Spleen (tissue), 7 donors: Measurements from ENCODE around the gene TET3.

ENCODE experiments used
- POLR2A ChIP-seq, 3 donors: fragments of 450-650 bp; IDR thresholded peaks; one replicate each; pipeline ENCODE4 v1.5.1; 2017; ENCODE audit warnings: antibody characterized with exemption in 3 of 3, mild to moderate bottlenecking in 1 of 3
- POLR2AphosphoS5 ChIP-seq, 3 donors: sonication (generic); formaldehyde crosslinking; IDR thresholded peaks; one replicate each; pipeline ENCODE4 v1.5.1; 2017; ENCODE audit warnings: antibody characterized with exemption in 3 of 3
- TF ChIP-seq, protein P1 (sequence below), 11 experiments: fragments of 200-600 bp in 7 of 11; fragments of 450-650 bp in 4 of 11; sonication (generic) in 4 of 11; IDR thresholded peaks in 8 of 11; conservative IDR thresholded peaks in 3 of 11; 1 replicate in 7 of 11; 2 replicates in 4 of 11; pipeline versions ENCODE4 v1.4.0 to v1.8.0; 2016 to 2021; ENCODE audit warnings: antibody characterized with exemption in 11 of 11, inconsistent platforms in 4 of 11, mild to moderate bottlenecking in 1 of 11
- donor health status: DM: no; HTN: no; CAD: no; lungs with moderate emphysema.
- donor health status: DM: no; HTN: no; CAD: no.
- donor health status: DM: no; HTN: no; CAD: no.

DNA sequence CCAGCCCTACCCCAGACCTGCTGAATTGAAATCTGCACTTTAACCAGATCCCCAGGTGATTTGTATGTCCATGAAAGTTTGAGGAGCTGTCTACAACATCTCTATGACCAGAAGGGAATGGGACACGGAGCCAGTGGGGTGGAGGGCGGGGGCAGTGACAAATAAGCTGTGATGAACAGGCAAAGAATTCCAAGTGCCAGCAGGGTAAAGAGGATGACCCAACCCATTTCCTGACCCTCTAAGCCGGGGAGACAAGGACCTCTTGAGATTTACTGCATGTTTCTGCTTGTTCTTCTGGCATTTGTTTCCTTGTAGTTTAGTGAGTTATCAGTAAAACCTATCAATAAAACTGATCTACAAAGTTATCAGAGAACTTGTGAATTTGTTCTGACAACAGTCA, 8.7 kb downstream of the TET3 start:
- TF ChIP-seq, protein P1, sequence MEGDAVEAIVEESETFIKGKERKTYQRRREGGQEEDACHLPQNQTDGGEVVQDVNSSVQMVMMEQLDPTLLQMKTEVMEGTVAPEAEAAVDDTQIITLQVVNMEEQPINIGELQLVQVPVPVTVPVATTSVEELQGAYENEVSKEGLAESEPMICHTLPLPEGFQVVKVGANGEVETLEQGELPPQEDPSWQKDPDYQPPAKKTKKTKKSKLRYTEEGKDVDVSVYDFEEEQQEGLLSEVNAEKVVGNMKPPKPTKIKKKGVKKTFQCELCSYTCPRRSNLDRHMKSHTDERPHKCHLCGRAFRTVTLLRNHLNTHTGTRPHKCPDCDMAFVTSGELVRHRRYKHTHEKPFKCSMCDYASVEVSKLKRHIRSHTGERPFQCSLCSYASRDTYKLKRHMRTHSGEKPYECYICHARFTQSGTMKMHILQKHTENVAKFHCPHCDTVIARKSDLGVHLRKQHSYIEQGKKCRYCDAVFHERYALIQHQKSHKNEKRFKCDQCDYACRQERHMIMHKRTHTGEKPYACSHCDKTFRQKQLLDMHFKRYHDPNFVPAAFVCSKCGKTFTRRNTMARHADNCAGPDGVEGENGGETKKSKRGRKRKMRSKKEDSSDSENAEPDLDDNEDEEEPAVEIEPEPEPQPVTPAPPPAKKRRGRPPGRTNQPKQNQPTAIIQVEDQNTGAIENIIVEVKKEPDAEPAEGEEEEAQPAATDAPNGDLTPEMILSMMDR (IDR thresholded peaks at IDR 0.05 in 8 of 11, conservative IDR thresholded peaks at IDR 0.05 in 3 of 11), result no peak
- no peak for TF ChIP-seq POLR2A (IDR thresholded peaks at IDR 0.05)
- TF ChIP-seq POLR2AphosphoS5 (IDR thresholded peaks at IDR 0.05), result no peak
